ENCODE data around the gene STK32A.

DNA sequence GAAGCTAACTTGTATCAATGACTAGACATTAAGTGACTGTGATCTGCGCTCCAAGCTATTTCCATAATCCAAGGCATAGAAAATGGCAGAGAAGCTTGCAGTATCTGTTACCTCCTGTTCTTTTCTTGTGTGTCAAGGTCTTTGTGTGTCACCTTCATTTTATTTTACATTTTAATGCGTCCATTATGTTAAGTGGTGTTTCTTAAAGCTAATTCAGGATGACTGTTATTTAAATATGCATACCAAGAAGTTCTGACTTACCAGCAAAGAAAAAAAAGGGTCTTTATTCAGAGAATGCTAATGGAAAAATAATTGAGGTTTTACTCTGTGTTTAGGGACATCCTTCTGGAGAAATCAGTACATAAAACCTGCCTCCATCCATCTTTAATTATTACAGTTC, 52.3 kb downstream of the STK32A start:
- TF ChIP-seq CTCF (IDR thresholded peaks at IDR 0.05): no peak
- no peak for TF ChIP-seq POLR2A (IDR thresholded peaks at IDR 0.05)
- no peak for TF ChIP-seq POLR2AphosphoS5 (IDR thresholded peaks at IDR 0.05)
- no peak for TF ChIP-seq EP300 (IDR thresholded peaks at IDR 0.05)
